MG63 (cell line): Measurements from ENCODE around the gene PPARA. TPM values are rescaled to one million over a fixed set of nuclear protein-coding genes. Genes with fewer than 3 reads are reported as not detected.
A peak's percentile ranks its signal among the peaks of the same experiment; 100 is the strongest.

ENCODE experiments used
- DNase-seq: peaks from one replicate; pipeline ENCODE4 v3.0.0-alpha.2; 2020
- H3K27me3 ChIP-seq: fragments of 250-450 bp; sonication (Bioruptor Pico); 2 replicates; pipeline ENCODE4 v1.5.1; 2020; ENCODE audit warnings: mild to moderate bottlenecking, moderate library complexity
- H3K36me3 ChIP-seq: fragments of 250-450 bp; sonication (Bioruptor Pico); 2 replicates; pipeline ENCODE4 v1.5.1; 2020; ENCODE audit warnings: mild to moderate bottlenecking, moderate library complexity
- H3K4me3 ChIP-seq: fragments of 250-450 bp; sonication (Bioruptor Pico); 2 replicates; pipeline ENCODE4 v1.5.1; 2020; ENCODE audit warnings: mild to moderate bottlenecking, moderate library complexity
- H3K9me3 ChIP-seq: fragments of 250-450 bp; sonication (Bioruptor Pico); 2 replicates; pipeline ENCODE4 v1.5.1; 2020; ENCODE audit warnings: mild to moderate bottlenecking, moderate library complexity
- total RNA-seq: library from RNA; depleted of rRNA; stranded (reverse); fragments of >200 nt; shearing (Covaris generic); gene quantifications from 2 replicates; pipeline ENCODE4 v1.2.3, GENCODE V29; 2014; ENCODE audit warnings: low replicate concordance

The PPARA gene
- total RNA-seq, 1 experiment from 2014 or later = 1.9 TPM

DNA sequence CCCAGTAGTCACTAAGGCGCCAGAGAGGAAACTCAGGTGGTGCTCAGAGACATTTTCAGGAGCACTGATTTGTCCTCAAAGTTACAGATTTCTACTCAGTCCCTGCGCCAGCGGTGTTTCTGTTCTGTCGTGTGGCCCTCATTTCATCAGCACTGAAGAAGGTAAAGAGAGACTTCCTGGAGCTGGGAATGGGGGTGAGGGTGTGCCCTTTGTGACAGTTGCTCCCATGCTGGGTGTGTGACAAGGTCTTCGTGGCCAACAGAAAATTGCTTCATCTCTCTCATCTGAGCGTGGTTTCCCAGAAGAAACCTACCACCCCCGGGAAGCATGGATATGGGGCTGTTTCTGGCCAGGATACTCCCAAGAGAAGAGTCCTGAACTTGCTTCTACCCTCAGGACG, 2.0 kb upstream of the PPARA start:
- H3K36me3 ChIP-seq = no peaks in the 10 kb centered on the region
- DNase-seq = no peak
- no peak overlapping the region for H3K4me3 ChIP-seq
- peaks cover 17% of the 10 kb centered on the region for H3K27me3 ChIP-seq
- H3K9me3 ChIP-seq = no peaks in the 10 kb centered on the region

DNA sequence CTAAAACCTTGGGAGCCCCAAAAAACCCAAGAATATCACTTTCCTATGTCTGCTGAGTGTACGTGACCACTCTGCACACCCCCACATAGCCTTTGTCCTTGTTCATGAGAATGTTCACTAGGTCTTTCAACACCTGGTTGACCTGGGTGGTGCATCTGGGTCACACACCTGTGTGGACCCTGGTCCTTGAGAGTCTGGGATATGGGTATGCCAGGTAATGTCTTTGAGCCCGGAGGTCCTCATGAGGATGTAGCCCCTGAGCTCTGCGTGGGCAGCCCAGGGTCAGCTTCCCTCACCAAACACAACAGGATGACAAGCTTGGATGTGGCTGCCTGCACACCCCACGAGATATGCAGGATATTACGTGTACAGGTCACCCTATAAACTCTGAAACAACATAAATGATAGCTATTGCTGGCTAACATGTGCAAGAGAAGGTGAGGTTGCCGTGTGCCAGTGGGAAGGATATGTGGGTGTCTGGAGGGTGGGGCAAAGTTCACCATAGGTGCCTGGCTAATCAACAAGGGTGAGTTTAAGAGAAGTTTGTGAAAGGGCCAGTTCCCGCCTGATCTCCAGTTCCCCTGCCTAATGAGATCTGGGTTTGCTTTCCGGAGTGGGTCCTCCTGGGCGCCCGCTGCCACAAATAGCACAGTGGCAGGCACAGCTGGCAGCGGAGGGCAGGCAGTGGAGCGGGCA, 1.4 kb upstream of the PPARA start:
- H3K27me3 ChIP-seq = peaks cover 17% of the 10 kb centered on the region
- H3K4me3 ChIP-seq = no peak overlapping the region
- H3K9me3 ChIP-seq = no peaks in the 10 kb centered on the region
- no peak for DNase-seq
- no peaks in the 10 kb centered on the region for H3K36me3 ChIP-seq

DNA sequence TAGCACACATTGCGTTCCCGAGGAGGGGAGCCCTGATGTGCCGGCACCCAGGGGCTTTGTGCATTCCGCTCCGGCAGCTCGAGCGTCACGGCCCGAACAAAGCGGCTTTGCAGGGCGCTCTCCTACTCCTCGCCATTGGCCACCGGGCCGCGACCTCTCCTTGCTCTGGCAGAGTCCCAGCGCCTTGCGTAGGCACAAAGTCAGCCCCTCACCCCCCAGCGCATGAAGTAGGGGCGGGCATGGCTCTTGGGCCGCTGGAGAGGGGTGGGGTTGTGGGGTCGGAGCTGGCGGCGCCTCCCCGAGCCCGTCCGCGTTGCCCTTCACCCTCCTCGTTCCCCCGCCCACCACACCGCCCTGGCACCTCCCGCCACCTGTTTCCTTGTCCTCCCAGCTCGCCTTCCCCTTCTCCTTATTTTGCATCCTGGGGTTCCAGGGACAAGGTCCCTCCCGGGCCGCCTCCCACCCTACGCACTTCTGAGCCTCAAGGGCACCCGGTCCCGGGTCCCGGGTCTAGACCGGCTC, 753 bp upstream of the PPARA start:
- H3K36me3 ChIP-seq = no peaks in the 10 kb centered on the region
- peak overlapping the region; percentile 55 for H3K4me3 ChIP-seq
- H3K9me3 ChIP-seq = no peaks in the 10 kb centered on the region
- H3K27me3 ChIP-seq = peaks cover 17% of the 10 kb centered on the region
- DNase-seq = no peak

DNA sequence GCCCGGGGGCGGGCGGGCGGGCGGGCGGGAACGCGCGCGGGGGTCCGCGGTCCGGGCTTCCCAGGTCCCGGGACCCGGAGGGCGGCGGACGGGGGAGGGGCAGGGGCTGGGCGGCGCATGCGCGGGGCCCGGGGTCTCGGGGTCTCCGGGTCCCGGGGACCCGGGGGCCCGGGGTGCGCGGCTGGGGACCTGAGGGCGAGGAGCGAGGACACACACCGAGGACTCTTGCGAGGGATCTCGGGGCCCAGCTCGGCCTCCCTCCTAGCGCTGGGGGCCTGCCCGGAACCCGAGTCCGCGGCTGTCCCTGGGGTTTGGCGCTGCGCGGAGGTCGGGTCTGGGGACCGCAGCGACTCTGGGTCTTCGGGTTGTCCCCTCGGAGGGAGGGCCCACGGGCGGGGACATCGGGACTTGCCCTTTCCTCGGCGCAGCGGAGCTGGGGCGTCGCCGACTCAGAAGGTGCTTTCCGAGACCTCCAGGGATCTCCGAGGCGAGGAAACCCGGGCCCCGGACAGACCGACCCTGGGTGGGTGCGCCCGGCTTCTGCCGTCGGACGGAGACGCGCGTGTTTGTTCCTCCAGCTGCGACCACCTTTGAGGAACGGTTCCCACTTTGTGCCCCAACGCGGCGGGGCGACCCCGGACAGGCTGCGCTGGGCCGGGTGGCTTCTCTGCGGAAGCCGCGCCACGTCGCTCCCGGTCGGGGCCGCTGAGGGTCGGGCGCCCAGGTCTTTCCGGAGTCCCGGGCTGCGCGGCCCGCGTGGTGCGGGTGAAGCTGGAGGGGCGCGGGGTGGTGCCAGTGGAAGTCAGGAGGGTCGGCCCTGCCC, 540 bp downstream of the PPARA start:
- no peak for DNase-seq
- peak overlapping the region; percentile 79 for H3K4me3 ChIP-seq
- peaks cover 17% of the 10 kb centered on the region for H3K27me3 ChIP-seq
- no peaks in the 10 kb centered on the region for H3K9me3 ChIP-seq
- H3K36me3 ChIP-seq = no peaks in the 10 kb centered on the region

DNA sequence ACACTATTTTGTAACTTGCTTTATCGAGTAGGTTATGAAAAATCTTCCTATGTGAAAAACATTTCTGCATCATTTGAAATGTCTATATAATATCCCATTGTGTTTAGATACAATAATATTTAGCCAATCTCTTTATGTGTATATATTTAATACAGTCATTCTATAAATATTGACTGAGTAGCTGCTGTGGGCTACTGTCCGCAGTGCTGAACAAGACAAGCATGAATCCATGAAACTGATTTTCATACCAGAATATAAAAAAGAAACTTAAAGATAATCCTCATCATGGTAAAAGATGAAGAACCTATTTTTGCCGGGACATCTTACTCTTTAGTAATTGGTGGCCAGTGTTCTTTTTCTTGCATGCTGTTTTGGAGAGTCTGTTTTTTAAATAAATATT, 3.6 kb downstream of the PPARA start:
- Histone ChIP-seq H3K36me3 (no peaks in the 10 kb centered on the region), H3K27me3 (peaks cover 10% of the 10 kb centered on the region), H3K9me3 (no peaks in the 10 kb centered on the region), H3K4me3 (no peak overlapping the region)
- DNase-seq = no peak

DNA sequence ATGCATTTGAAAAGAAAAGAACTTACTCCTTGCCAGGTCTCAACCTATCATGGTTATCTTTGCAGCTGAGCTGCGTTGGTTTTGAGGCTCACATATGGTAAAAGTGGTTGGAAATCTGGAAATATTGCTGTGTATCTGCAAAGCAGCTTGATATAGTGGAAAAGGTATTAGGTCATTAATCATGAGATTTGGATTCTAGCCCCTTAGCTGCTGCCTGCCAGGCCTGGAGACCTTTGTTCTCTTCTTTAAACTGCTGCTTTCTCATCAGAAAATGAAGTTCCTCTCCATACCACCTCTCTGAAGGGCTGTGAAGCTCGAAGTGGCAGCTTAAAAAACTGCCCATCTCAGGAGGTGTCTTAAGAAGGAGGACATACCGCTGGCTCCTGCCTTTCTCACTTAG, 5.7 kb downstream of the PPARA start:
- no peak for DNase-seq
- H3K27me3 ChIP-seq = no peaks in the 10 kb centered on the region
- no peaks in the 10 kb centered on the region for H3K9me3 ChIP-seq
- H3K4me3 ChIP-seq = no peak overlapping the region
- H3K36me3 ChIP-seq = no peaks in the 10 kb centered on the region

DNA sequence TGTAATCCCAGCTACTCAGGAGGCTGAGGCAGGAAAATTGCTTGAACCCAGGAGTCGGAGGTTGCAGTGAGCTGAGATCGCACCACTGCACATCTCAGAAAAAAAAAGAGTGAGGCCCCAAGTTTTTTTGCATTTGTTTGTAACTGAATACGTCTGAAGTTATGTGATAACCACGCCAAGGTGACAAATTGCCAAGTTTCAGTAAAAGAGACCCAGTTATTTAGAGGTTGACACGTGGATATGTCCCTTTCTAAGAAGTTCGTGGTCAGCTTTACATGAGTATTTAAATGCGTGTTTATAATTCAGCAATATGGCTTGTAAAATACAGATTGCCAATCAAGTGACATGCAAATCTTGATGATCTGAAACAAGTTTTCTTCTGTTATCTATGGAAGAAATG, 8.0 kb downstream of the PPARA start:
- DNase-seq = no peak
- no peaks in the 10 kb centered on the region for H3K9me3 ChIP-seq
- no peaks in the 10 kb centered on the region for H3K36me3 ChIP-seq
- H3K4me3 ChIP-seq = no peak overlapping the region
- H3K27me3 ChIP-seq = no peaks in the 10 kb centered on the region

DNA sequence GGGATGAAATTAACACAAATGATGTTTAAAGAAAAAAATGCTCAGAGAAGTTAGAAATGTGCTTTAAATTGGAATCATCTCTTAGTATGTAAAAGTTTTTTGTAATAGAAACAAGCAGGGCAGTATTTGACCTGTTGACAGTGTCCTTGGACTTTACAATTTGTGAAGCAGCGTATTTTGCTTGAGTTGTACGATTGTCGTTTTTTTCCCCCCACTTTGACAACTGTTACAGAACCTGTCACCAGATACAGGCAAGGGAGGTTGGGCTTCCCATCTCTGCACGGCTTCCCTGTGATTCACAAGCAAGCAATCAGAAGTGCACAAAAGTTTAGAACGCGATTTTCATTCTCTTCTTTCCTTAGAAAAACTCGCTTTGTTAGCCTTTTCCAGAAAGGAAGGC, 8.9 kb downstream of the PPARA start:
- Histone ChIP-seq H3K4me3 (no peak overlapping the region), H3K36me3 (no peaks in the 10 kb centered on the region), H3K27me3 (no peaks in the 10 kb centered on the region), H3K9me3 (no peaks in the 10 kb centered on the region)
- DNase-seq = no peak

DNA sequence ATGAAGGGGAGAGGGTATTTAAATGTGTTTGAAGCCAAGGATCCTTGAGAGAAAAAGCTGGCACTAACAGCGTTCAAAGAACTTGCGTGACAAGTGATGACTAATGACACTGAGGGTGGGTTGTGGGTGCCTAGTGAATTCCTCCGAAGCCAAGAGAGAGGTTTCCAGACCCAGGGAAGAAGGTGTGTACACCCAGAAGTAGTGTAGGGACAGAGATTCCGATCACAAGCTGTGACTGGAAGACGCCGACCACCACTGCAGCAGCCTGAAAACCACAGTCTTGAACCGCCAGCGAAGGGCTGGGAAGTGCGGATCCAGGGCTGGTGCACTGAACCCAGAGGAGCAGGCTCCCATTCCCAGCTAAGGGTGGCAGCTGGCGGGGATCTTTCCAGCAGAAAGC, 9.5 kb downstream of the PPARA start:
- Histone ChIP-seq H3K4me3 (no peak overlapping the region), H3K9me3 (no peaks in the 10 kb centered on the region), H3K36me3 (no peaks in the 10 kb centered on the region), H3K27me3 (no peaks in the 10 kb centered on the region)
- peak; percentile 19 for DNase-seq

DNA sequence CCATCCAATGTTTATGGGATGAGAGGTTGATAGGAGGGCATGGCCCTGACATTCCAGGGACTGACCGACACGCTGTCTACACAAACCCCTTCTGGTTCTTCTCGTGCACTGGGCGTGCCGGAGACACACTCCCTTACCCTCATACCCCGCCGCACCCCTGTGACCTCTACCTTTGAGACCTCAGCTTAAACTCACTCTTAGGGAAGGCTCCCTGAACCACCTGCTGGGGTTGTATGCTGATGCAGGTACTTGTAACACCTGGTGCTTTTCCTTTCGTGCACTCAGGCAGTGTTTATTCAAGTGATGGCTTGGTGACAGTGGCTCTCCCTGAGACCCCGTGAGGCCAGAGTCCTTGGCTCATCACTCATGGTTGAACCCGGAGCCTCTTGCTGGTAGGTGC, 12.0 kb downstream of the PPARA start:
- Histone ChIP-seq H3K27me3 (no peaks in the 10 kb centered on the region), H3K9me3 (no peaks in the 10 kb centered on the region), H3K36me3 (no peaks in the 10 kb centered on the region), H3K4me3 (no peak overlapping the region)
- no peak for DNase-seq

DNA sequence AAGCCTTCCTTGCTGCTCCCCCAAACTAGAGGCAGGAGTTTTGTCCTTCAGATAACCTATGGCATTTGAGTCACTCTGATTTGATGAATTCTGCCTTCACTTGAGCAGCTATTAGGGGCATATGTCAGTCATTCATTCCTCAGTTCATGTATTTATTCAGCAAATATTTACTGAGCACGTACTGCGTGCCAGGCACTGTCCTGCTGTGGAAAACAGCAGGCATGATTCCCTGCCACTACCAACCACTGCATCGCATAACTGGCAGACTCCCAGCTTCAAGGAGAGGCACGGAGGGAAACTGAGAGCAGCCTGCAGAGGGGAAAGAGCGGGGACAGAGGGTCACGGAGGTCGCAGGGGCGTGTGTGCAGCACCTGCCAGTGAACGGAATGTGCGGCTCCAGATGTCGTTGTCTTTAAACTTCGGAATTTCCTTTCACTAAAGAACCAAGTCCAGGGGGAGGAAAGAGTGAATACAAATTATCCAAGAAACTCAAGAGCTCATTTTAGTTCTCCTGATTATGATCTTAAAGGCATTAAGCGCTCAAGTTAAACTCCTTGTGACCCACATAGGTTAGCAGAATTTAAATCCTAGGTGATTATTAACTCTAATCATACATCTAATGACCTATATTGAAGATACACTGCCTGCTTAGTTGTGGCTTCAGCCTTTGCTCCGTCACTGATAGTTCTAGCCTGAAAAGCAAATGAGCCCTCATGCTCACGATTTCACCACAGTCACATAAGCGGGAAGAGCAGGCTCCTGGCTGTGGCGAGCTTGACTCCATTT, 12.6 kb downstream of the PPARA start:
- H3K4me3 ChIP-seq = no peak overlapping the region
- no peaks in the 10 kb centered on the region for H3K36me3 ChIP-seq
- no peaks in the 10 kb centered on the region for H3K27me3 ChIP-seq
- no peak for DNase-seq
- H3K9me3 ChIP-seq = no peaks in the 10 kb centered on the region

DNA sequence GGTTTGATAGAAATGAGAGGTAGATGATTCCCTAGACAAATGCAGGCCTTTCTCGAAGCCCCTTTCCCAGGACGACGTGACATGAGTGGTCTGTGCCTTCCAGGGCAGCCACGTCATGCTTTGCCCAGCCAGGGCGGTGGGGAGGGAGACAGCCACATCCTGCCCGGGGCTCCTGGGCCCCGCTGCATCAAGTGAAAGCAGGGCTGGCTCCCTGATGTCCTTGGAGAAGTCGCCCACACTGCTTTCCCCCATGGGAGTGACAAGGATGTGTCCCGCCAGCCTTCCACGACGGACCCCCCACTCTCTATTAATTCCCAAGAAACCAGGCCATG, 13.2 kb downstream of the PPARA start:
- no peaks in the 10 kb centered on the region for H3K27me3 ChIP-seq
- H3K4me3 ChIP-seq = no peak overlapping the region
- H3K9me3 ChIP-seq = no peaks in the 10 kb centered on the region
- no peak for DNase-seq
- H3K36me3 ChIP-seq = no peaks in the 10 kb centered on the region

DNA sequence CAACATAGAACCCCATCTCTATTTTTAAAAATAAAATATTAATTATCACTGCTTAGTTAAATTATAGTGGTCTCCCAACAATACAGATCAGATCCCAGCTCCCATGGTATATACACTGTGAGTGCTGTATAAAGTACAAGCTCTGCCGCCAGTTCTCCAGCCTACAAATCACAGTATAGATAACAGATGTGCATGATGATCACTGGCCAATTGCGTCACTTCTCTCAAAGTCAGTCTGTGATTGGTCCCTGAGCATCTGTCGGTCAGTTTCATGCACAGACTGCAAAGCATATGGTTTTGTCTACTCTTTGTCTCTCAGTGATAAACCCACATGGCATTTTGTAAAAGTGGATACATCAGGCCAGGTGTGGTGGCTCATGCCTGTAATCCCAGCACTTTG, 15.7 kb downstream of the PPARA start:
- H3K4me3 ChIP-seq = no peak overlapping the region
- no peak for DNase-seq
- H3K9me3 ChIP-seq = no peaks in the 10 kb centered on the region; the same call in 1 of the 2 replicates
- H3K36me3 ChIP-seq = no peaks in the 10 kb centered on the region
- H3K27me3 ChIP-seq = no peaks in the 10 kb centered on the region

DNA sequence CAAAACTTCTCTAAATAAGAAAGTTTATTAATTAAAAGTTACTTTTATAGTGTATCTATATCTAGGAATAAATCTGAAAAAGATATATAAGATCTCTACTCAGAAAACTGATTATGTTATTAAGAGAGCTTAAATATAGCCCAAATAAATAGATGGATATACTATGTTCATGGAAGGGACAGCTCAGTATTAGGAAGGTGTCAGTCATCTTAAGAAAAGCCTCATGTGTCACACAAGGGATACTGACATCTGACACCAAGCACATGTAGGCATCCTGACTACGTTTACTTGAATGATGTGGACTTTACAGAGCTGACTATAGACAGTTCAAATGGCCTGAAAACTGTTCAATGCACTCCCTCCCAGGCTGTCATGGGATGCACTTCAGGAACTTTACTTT, 19.3 kb downstream of the PPARA start:
- Histone ChIP-seq H3K36me3 (no peaks in the 10 kb centered on the region), H3K9me3 (no peaks in the 10 kb centered on the region; the same call in 1 of the 2 replicates), H3K27me3 (no peaks in the 10 kb centered on the region), H3K4me3 (no peak overlapping the region)
- no peak for DNase-seq

DNA sequence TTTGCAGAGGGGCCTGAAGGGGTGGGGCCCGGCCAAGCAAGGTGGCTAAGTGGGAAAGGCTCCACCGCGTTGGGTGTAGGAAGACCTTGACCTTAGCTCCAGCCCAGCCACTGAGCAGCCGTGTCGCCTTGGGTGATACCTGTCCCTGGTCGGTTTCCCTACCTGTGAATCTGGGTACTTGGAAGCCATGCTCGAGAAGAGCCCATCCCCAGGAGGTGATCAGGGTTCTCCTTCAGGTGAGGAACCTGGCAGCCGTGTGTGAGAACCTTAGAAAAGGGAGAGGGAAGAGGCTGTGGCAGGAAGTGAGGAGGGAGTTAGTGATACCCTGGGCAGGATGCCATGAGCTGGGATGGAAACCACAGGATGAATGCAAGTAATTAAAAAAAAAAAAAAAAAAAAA, 21.6 kb downstream of the PPARA start:
- no peaks in the 10 kb centered on the region; the same call in 1 of the 2 replicates for H3K9me3 ChIP-seq
- H3K4me3 ChIP-seq = no peak overlapping the region
- H3K36me3 ChIP-seq = no peaks in the 10 kb centered on the region
- no peaks in the 10 kb centered on the region for H3K27me3 ChIP-seq
- peak; percentile 75 for DNase-seq

DNA sequence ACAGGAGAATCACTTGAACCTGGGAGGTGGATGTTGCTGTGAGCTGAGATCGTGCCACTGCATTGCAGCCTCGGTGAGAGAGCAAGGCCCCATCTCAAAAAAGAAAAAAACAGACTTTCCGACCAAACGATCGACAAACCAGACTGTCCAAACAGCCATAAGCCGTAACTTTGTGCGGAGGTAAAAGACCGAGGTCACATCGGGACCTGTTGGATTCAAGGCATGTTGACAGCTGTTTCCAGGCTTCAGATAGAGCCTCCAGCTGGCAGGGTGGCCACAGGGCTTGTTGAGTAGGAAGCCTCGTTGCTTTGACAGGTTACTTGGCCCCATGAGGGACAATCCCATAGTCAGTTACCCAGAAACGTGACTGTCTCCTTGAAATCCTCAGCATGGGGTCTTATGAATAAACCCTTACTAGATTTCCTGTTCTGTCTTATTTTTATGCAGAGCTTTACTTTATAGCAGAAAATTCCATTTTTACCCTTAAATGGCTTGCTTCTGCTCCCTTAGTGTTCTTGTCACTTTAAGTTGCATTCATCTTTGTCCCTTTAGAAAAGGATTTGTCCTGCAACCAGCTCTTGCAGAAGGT, 22.3 kb downstream of the PPARA start:
- Histone ChIP-seq H3K27me3 (no peaks in the 10 kb centered on the region), H3K36me3 (no peaks in the 10 kb centered on the region), H3K9me3 (no peaks in the 10 kb centered on the region; the same call in 1 of the 2 replicates), H3K4me3 (no peak overlapping the region)
- peak; percentile 26 for DNase-seq

DNA sequence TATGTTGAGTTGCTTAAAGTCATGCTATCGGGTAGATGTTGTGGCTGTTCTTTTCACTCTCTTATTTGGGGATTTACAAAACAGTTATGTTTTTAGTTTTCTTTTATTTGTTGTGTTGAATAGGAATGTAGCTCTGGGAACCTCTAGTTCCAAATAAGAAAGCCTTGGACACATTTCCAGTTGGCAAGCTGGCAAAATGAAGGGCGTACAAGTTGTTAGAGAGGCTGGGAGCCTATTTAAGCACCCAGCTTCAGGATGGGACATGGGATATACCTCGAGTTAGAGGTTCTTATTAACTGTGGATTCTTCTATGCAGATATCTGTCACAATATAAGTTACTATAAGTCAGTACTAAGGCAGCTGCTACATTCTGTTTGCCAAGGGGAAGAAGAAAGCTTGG, 22.8 kb downstream of the PPARA start:
- Histone ChIP-seq H3K9me3 (no peaks in the 10 kb centered on the region; the same call in 1 of the 2 replicates), H3K27me3 (no peaks in the 10 kb centered on the region), H3K36me3 (no peaks in the 10 kb centered on the region), H3K4me3 (no peak overlapping the region)
- no peak for DNase-seq
